HUES6 (cell line): Measurements from ENCODE around the gene BLMH.

ENCODE experiments used
- H3K27ac ChIP-seq: 2 replicates; pipeline ENCODE4 v1.7.0; 2013; ENCODE audit warnings: low read depth, mild to moderate bottlenecking, low read length, inconsistent platforms
- H3K27me3 ChIP-seq: 2 replicates; pipeline ENCODE4 v1.6.1; 2013; ENCODE audit warnings: low read length; ENCODE audit not compliant: control insufficient read depth, insufficient read depth
- H3K36me3 ChIP-seq: 2 replicates; pipeline ENCODE4 v1.6.1; 2013; ENCODE audit warnings: low read length; ENCODE audit not compliant: control insufficient read depth, insufficient read depth
- H3K4me1 ChIP-seq: 2 replicates; pipeline ENCODE4 v1.6.1; 2013; ENCODE audit warnings: low read length; ENCODE audit not compliant: control insufficient read depth, insufficient read depth
- H3K4me3 ChIP-seq: 2 replicates; pipeline ENCODE4 v1.5.1; 2013; ENCODE audit warnings: low read depth, low read length
- H3K9ac ChIP-seq: one replicate; pipeline ENCODE4 v1.6.1; 2013; ENCODE audit warnings: mild to moderate bottlenecking, low read length
- H3K9me3 ChIP-seq: 2 replicates; pipeline ENCODE4 v1.6.1; 2013; ENCODE audit warnings: low read depth, low read length; ENCODE audit not compliant: control insufficient read depth, insufficient read depth

Gene BLMH

DNA sequence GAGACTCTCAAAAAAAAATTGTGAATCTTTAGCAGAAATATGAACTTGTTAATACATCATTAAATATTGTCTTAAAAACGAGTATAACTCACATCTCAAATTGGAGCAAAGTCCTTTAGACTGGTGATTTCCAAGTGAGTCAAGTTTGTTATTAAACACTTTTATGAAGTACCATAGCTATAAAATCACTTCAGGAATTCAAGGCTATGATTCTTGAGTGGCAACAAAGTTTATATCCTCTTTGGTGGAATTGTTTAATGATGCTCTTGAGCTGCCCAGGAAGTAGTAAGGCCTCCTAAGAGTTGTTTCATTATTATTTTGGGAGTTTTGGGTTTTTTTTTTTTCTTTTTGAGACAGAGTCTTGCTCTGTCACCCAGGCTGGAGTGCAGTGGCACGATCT lies 16.7 kb upstream of the BLMH start:
- H3K4me1 ChIP-seq, result no peaks in the 10 kb centered on the region
- no peak overlapping the region for H3K9ac ChIP-seq
- H3K27ac ChIP-seq, result no peak overlapping the region
- H3K4me3 ChIP-seq, result no peak overlapping the region
- H3K9me3 ChIP-seq, result no peaks in the 10 kb centered on the region
- no peaks in the 10 kb centered on the region for H3K36me3 ChIP-seq
- H3K27me3 ChIP-seq, result no peaks in the 10 kb centered on the region

GRCh38 chr17:30304778-30305177 lies 13.0 kb upstream of the BLMH start:
- H3K4me1 ChIP-seq, result no peaks in the 10 kb centered on the region
- H3K4me3 ChIP-seq, result no peak overlapping the region
- no peaks in the 10 kb centered on the region for H3K36me3 ChIP-seq
- no peak overlapping the region for H3K9ac ChIP-seq
- H3K27ac ChIP-seq, result no peak overlapping the region
- no peaks in the 10 kb centered on the region for H3K27me3 ChIP-seq
- no peaks in the 10 kb centered on the region for H3K9me3 ChIP-seq

DNA sequence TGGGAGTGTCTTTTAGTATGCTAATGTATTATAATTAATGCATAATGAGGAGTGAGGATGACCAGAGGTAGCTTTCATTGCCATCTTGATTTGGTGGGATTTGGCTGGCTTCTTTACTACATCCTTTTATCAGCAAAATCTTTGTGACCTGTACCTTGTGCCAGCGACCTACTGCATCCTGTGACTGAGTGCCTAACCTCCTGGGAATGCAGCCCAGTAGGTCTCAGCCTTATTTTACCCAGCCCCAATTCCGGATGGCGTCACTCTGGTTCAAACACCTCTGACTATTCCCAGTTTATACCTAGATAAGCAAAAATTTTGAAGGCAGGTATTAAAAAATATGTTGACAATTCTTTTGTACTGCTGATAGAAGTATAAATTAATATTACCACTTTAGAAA lies 10.5 kb upstream of the BLMH start:
- no peak overlapping the region for H3K9ac ChIP-seq
- H3K4me1 ChIP-seq, result no peaks in the 10 kb centered on the region
- no peak overlapping the region for H3K27ac ChIP-seq
- H3K9me3 ChIP-seq, result no peaks in the 10 kb centered on the region
- H3K27me3 ChIP-seq, result no peaks in the 10 kb centered on the region
- no peak overlapping the region for H3K4me3 ChIP-seq
- H3K36me3 ChIP-seq, result no peaks in the 10 kb centered on the region

GRCh38 chr17:30300818-30301217 lies 9.1 kb upstream of the BLMH start:
- H3K4me1 ChIP-seq, result no peaks in the 10 kb centered on the region
- no peak overlapping the region for H3K27ac ChIP-seq
- no peak overlapping the region for H3K4me3 ChIP-seq
- H3K36me3 ChIP-seq, result no peaks in the 10 kb centered on the region
- no peaks in the 10 kb centered on the region for H3K27me3 ChIP-seq
- H3K9me3 ChIP-seq, result no peaks in the 10 kb centered on the region
- no peak overlapping the region for H3K9ac ChIP-seq

DNA sequence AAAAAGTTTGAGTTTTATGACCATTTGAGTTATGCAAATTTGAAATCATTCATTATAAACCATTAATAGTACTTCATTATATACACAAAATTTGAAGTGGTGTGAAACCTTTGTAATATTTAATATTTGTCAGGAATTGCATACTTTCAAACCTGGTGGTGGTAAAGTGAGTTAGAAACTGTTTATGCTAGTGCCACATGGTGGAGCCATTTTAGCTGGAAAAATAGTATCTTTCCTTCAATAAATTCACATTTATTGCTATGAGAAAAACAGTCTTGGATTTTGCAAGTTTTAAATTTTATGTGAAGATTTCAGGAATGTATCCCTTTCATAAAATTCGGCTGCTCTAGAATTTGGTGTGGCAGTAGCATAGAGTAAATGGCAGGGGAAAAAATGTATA lies 7.3 kb upstream of the BLMH start:
- Histone ChIP-seq H3K27me3 (no peaks in the 10 kb centered on the region), H3K4me1 (no peaks in the 10 kb centered on the region), H3K36me3 (no peaks in the 10 kb centered on the region), H3K9ac (no peak overlapping the region), H3K9me3 (no peaks in the 10 kb centered on the region), H3K4me3 (no peak overlapping the region), H3K27ac (no peak overlapping the region)

GRCh38 chr17:30297715-30298114 lies 6.0 kb upstream of the BLMH start:
- H3K9ac ChIP-seq, result no peak overlapping the region
- H3K27ac ChIP-seq, result no peak overlapping the region
- no peaks in the 10 kb centered on the region for H3K4me1 ChIP-seq
- H3K4me3 ChIP-seq, result no peak overlapping the region
- no peaks in the 10 kb centered on the region for H3K9me3 ChIP-seq
- no peaks in the 10 kb centered on the region for H3K36me3 ChIP-seq
- no peaks in the 10 kb centered on the region for H3K27me3 ChIP-seq

- no peaks in the 10 kb centered on the region for H3K9me3 ChIP-seq
- no peaks in the 10 kb centered on the region for H3K27me3 ChIP-seq
- H3K36me3 ChIP-seq, result no peaks in the 10 kb centered on the region
- no peaks in the 10 kb centered on the region for H3K4me1 ChIP-seq
- H3K27ac ChIP-seq, result no peak overlapping the region
- no peak overlapping the region for H3K9ac ChIP-seq
- no peak overlapping the region for H3K4me3 ChIP-seq
These were observed 4.8 kb upstream of the BLMH start for GRCh38 chr17:30296499-30297080.

DNA sequence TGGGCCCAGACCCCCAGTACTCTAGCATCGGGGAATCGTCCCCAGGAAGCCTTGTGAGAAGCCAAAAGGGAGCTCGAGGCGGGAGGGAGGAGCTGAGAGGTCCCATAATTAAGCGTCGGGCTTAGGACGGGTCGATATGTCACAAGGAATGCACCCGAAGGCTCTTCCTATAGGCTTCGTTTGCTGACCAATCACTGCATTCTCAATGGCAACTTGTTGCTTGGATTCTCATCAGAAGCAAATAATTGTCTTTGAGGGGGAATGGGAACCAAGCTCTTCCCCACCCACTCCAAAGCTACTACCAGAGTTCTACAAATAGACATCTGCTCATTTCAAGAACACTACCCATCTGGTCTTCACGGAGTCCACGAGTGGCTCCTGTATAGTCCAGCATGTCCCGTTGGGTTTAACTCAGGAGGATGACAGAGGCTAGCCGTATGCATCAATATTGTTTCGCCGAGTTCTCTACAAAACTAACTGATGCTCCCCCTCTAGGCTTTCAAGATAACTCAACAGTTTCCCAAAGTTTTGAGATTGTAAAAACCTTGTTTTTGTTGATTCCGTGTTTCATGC lies 628 bp upstream of the BLMH start:
- Histone ChIP-seq H3K36me3 (peaks cover 17% of the 10 kb centered on the region), H3K9ac (peak overlapping the region; percentile 82), H3K27me3 (no peaks in the 10 kb centered on the region), H3K4me3 (peak overlapping the region; percentile 77), H3K4me1 (0 out of 2 replicates have a peak, but pooled peaks cover 5% of the 10 kb centered on the region), H3K9me3 (no peaks in the 10 kb centered on the region), H3K27ac (peak overlapping the region; percentile 76; the same call in 1 of the 2 replicates)

DNA sequence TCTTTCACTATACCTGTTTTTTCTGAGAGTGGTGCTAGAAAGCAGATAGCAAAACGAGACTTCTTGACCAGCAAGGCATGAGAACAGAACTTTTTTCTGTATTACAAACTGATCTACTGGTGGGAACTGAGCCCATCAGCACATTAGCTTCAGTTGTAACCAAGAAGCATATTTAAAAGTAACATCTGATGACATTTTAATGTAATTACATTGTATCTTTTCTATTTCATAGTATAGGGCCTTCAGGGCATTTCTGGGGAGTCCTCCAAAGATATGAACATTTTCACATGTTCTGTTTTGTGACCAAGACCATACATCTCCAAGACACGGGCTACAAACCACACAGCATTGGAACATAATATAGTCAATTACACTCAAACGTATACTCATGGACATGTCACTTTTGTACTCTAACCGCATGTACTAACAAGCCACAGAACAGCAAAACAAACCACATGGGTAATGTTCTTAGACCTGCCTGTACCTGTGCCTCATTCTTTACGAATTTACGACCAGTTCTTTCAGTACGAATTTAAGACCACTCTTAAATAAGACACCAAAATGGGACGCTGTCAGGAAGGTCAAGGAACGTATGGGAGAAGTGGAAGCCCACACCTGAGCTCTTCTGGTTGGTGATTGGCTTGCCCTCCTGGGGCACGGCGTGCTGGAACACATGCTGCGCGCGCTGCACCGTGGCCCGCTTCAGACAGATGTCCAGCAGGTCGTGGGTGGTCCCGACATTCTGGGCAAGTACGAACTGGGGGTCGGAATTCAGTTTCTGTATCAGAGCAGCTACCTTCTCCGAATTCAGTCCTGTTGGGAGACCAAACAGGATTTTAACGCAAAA lies 825 bp downstream of the BLMH start:
- Histone ChIP-seq H3K36me3 (peaks cover 31% of the 10 kb centered on the region), H3K9ac (peak overlapping the region; percentile 82), H3K27ac (peak overlapping the region; percentile 81; the same call in 1 of the 2 replicates), H3K4me1 (0 out of 2 replicates have a peak, but pooled peaks cover 5% of the 10 kb centered on the region), H3K4me3 (peak overlapping the region; percentile 77), H3K9me3 (no peaks in the 10 kb centered on the region), H3K27me3 (no peaks in the 10 kb centered on the region)

DNA sequence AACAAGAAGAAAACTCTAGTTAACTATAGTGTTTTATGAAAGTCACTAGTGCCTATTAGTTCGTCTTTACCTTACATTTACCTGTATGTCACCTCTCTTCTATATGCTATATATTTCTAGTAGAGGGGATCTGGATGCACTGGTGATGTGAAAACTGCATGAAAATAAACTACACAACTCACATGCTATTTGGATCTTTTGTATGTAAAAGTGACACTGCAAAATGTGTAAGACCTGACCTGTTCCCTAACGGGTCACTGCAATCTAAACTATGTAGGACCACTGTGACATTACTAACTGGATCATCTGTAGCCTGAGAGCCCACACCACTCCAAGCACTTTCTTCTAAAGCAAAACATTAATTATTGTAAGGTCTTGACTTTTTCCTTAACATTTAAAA lies 1.7 kb downstream of the BLMH start:
- H3K4me3 ChIP-seq, result no peak overlapping the region
- H3K36me3 ChIP-seq, result peaks cover 39% of the 10 kb centered on the region
- H3K4me1 ChIP-seq, result 0 out of 2 replicates have a peak, but pooled peaks cover 5% of the 10 kb centered on the region
- no peak overlapping the region for H3K27ac ChIP-seq
- no peak overlapping the region for H3K9ac ChIP-seq
- H3K27me3 ChIP-seq, result no peaks in the 10 kb centered on the region
- H3K9me3 ChIP-seq, result no peaks in the 10 kb centered on the region

- Histone ChIP-seq H3K36me3 (peaks cover 86% of the 10 kb centered on the region), H3K27ac (no peak overlapping the region), H3K4me3 (no peak overlapping the region), H3K9me3 (no peaks in the 10 kb centered on the region), H3K27me3 (no peaks in the 10 kb centered on the region), H3K9ac (no peak overlapping the region), H3K4me1 (no peaks in the 10 kb centered on the region)
These were observed 12.6 kb downstream of the BLMH start for GRCh38 chr17:30279156-30279555.
